Spleen (tissue), 7 donors: ENCODE data around the gene LMX1A.

ENCODE experiments used
- CTCF ChIP-seq, 11 experiments: fragments of 200-600 bp in 7 of 11; fragments of 450-650 bp in 4 of 11; sonication (generic) in 4 of 11; IDR thresholded peaks in 8 of 11; conservative IDR thresholded peaks in 3 of 11; 1 replicate in 7 of 11; 2 replicates in 4 of 11; pipeline versions ENCODE4 v1.4.0 to v1.8.0; 2016 to 2021; ENCODE audit warnings: antibody characterized with exemption in 11 of 11, inconsistent platforms in 4 of 11, mild to moderate bottlenecking in 1 of 11
- POLR2A ChIP-seq, 3 donors: fragments of 450-650 bp; IDR thresholded peaks; one replicate each; pipeline ENCODE4 v1.5.1; 2017; ENCODE audit warnings: antibody characterized with exemption in 3 of 3, mild to moderate bottlenecking in 1 of 3
- POLR2AphosphoS5 ChIP-seq, 3 donors: sonication (generic); formaldehyde crosslinking; IDR thresholded peaks; one replicate each; pipeline ENCODE4 v1.5.1; 2017; ENCODE audit warnings: antibody characterized with exemption in 3 of 3
- donor health status: DM: no; HTN: no; CAD: no; lungs with moderate emphysema.
- donor health status: DM: no; HTN: no; CAD: no.
- donor health status: DM: no; HTN: no; CAD: no.

DNA sequence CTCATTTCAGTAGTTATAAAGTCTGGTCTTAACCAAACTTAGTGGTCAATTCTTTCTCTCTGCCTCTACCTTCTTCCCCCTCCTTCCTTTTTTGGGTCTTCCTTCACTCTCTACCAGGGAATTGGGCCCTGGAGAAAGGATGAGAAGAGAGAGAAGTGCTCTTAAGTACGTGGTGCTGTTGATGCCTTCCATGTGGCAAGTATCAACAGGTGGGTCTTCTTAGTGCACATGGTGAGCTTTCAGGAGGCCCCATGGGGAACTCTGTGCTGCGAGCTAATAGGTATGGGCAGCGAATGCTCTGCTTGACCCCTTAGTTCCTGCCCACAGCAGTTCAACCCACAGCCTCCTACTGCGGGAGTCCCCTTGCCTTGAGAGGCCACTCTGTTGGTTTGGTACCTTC, 39.4 kb upstream of the LMX1A start:
- TF ChIP-seq CTCF (IDR thresholded peaks at IDR 0.05 in 8 of 11, conservative IDR thresholded peaks at IDR 0.05 in 3 of 11) (no peak), POLR2AphosphoS5 (IDR thresholded peaks at IDR 0.05) (no peak), POLR2A (IDR thresholded peaks at IDR 0.05) (no peak)
